HG02885 (cell line): ENCODE data around the gene SEMA6D.

Experiments
- ATAC-seq: cut with Tn5 transposase; IDR thresholded peaks from one replicate; pipeline ENCODE4 v1.9.1; 2021; ENCODE audit warnings: mild to moderate bottlenecking; ENCODE audit not compliant: unreplicated experiment, poor library complexity

Gene SEMA6D

DNA sequence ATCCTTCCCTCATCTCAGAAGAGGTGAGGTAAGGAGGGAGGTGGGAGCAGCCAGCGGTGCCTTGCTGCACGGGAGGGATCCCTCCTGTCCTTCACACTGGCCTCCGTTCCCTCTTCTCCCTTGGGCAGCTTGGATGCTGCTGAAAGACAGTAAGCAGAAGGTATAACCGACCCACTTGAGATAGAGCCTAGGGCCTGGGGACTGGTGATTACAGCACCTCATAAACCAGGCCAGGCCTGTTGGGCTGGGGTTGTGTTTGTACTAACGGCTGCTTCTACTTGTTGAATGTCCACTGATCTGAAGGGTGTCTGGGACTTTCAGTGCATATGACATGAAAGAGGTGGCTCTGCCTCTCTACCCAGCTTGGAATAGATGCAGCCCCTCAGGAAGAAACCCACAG lies 25.0 kb downstream of the SEMA6D start:
- ATAC-seq, result no peak

- no peak for ATAC-seq
These were observed 25.4 kb downstream of the SEMA6D start for GRCh38 chr15:47742742-47743141.

DNA sequence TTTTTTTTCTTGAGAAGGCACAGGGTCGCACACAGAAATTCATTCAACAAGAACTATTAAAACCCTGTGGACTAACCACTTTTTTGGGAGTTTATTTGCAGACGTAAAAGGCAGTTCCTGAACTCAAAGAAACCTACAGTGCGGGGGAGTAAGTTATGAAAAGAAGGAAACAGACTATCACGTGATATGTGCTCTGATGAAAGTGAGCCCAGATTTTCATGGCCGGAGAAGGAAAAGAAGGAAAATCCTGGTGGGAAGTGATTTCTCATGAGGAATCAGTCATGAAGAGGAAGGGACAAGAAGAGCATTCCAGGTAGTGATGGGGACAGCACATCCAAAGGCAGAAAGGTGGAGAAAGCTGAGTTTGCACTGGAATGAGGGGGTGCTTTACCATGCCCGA lies 26.1 kb downstream of the SEMA6D start:
- no peak for ATAC-seq

- no peak for ATAC-seq
These were observed 26.6 kb downstream of the SEMA6D start for GRCh38 chr15:47743886-47744285.

- ATAC-seq, result no peak
These were observed 27.2 kb downstream of the SEMA6D start for GRCh38 chr15:47744496-47744895.

DNA sequence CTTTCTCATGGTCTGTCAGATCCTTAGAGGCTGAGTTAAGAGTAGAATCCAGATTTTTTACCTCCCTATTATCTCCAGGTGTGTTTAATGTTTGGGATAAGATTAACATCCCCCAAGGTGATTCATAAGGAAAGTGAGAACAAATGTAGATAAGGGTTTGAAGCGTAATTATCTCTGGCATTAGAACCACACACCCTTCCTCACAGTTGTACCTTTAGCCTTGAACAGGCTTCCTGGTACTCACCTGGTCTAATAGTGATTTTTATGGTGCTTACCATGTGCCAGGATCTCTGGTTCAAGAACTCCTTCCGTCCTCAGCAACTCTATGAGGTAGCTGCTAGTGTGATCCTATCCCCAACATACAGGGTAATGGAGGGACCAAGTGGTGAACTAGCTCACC lies 27.7 kb downstream of the SEMA6D start:
- no peak for ATAC-seq

DNA sequence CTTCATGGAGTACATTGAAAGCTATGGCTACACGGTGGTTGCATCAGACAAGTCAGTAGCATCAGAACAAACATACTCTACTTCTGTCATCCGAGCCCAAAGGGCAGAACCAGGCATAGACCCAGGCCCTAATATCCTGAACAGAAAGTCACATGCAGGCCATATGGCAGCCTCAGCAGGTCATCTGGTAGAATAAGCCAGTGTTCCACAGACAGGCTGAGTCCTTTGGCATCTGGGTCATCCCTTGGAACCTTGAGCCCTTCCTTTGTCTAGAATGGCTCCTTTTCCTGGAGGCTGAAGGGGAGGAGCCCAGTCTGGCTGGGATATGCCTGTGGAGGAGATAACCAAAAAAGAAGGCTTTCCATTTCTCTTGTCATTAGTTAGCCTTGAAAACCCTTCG lies 29.2 kb downstream of the SEMA6D start:
- ATAC-seq, result no peak

GRCh38 chr15:47750030-47750739 lies 32.9 kb downstream of the SEMA6D start:
- no peak for ATAC-seq

- no peak for ATAC-seq
These were observed 33.5 kb downstream of the SEMA6D start for GRCh38 chr15:47750740-47751262.

DNA sequence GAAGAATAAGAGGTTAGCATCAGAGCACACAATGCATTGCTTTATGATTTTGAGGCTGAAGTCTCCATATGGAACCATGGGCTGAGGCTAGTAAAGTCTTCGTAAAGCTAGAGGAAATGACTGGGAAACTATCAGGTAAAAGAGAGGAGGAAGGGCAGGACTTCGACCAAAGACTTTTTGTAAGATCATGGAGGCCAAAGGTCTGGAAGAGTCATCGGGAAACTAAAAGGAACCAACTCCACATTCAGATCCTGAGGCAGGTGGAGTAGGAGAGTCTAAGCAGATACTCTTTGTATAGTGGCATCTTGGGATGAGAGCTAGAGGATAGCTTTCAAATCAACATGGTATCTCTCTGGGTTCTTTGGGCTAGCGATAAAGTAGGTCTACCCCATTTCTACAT lies 36.3 kb downstream of the SEMA6D start:
- no peak for ATAC-seq

DNA sequence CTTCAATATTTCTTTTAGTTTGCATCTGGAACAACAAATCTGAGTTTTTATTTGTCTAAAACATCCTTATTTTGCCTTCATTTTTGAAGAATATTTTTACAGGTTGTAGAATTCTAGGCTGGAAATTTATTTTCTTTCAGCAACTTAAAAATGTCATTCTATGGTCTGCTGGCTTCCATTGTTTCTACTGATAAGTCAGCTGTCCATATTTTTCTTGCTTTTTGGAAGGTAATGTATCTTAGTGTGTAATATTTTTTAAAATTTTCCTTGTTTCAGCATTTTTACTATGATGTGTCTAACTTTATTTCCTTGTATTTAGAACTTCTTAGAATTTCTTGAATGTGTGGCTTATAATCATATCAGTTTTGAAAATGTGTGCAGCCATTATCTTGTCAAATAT lies 37.0 kb downstream of the SEMA6D start:
- no peak for ATAC-seq

- no peak for ATAC-seq
These were observed 38.6 kb downstream of the SEMA6D start for GRCh38 chr15:47755941-47756340.

- no peak for ATAC-seq
These were observed 39.6 kb downstream of the SEMA6D start for GRCh38 chr15:47756872-47757271.

GRCh38 chr15:47757331-47757730 lies 40.0 kb downstream of the SEMA6D start:
- no peak for ATAC-seq

- no peak for ATAC-seq
These were observed 45.3 kb downstream of the SEMA6D start for GRCh38 chr15:47762621-47763020.

GRCh38 chr15:47764666-47765065 lies 47.4 kb downstream of the SEMA6D start:
- no peak for ATAC-seq

DNA sequence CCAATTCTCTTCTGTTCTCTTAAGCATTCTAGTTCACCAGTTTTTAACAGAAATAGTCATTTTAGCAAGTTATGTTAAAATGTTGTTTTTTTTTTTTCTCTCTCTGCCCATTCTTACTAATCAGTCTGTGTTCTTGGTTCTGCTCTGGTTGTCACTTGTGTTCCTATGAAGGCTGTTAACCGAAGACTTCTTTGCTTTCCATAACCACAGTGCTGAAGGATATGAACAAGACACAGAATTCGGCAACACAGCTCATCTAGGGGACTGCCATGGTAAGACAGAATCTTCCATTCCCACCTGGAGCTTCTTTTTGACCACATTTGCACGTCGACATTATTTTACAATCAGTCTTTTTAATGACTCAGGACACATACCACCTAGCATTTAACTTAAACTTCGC lies 49.1 kb downstream of the SEMA6D start:
- ATAC-seq, result no peak

DNA sequence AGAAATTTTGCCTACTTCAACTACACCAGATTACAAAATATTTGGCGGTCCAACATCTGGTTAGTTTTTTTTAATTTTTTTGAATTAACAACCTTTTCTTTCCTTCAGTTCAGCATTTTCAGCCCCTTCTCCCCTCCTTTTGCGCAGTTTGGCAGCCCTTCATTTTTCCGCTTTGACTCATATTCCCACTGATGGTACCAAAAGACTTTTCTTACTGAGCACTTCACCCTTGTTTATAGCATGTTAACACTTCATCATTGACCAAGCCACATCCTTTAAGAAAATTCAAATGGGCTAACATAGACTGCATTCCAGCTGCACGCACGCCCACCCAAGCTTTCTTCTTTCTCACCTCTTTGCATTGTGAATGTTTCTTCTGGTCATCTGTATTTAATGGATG lies 49.7 kb downstream of the SEMA6D start:
- no peak for ATAC-seq

DNA sequence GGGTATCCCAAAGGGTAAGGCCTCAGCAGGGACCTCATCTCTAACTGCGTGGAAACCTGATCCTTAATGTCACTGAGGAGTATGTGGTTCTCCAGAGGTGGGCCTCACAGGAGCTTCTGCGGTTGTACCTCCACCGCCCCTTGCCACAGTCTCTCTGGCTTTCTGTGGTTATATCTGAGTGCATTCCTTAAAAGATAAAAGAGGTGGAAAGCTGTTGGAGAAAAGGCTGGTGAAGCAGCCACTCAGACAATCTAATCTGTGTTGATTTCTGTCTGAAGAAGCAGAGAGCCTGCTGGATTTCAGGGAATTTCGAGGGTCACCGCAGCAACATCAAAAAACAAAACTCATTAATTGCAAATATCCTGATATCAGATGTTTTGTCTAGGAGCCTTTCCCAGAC lies 51.4 kb downstream of the SEMA6D start:
- no peak for ATAC-seq

GRCh38 chr15:47769166-47769565 lies 51.9 kb downstream of the SEMA6D start:
- no peak for ATAC-seq

- no peak for ATAC-seq
These were observed 55.8 kb downstream of the SEMA6D start for GRCh38 chr15:47773143-47773542.

GRCh38 chr15:47778263-47778770 lies 61.0 kb downstream of the SEMA6D start:
- no peak for ATAC-seq
